ENCODE results near the gene AIF1L.

Gene AIF1L

DNA sequence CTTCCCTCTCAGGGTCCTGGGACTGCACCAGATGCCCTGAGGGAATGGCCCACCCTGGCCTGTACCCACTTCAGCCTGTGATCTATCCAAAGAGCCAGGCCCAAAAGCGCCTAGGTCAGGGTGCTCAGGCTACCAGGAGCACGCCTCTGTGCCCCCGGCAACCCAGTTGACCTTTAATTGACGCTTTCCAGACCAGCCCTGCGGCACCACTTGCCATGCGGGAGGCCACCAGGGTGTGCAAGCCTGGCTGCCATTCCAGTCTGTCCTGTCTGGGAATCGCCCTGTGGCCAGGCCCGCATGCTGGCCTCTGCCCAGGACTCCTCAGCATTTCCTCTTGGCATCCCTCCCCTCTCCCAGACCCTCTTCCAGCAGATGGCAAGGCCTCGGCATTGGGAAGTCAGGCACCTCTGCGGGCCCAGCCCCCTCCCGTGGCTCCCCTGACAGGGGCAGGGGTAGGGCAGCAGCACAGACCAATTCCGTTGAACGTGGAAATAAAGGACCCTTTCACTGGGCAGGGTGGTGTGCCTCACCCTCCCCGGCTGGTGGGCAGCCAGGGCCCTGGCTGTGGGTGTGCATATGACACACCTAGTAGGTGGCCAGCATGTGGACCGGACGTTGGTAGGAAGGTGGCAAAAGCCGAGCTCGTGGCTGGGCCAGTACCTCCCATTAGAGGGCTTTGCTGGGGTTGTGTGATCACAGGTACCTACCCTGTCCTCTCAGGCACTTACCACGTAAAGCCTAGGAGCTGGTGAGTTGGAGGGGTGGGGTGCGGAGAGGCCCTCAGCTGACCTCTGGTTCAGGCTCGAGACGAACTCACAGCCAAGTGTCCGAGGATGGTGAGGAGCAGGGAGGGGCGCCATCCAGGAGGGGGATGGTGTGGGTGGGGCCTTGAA lies 3.5 kb upstream of the AIF1L start:
- no peak for DNase-seq (ENCODE audit: low spot score)
- in situ Hi-C loops (cut with MboI; ENCODE audit: low sequenced_read_pairs, unreplicated experiment) = no loop called here
- TF ChIP-seq, protein P1, sequence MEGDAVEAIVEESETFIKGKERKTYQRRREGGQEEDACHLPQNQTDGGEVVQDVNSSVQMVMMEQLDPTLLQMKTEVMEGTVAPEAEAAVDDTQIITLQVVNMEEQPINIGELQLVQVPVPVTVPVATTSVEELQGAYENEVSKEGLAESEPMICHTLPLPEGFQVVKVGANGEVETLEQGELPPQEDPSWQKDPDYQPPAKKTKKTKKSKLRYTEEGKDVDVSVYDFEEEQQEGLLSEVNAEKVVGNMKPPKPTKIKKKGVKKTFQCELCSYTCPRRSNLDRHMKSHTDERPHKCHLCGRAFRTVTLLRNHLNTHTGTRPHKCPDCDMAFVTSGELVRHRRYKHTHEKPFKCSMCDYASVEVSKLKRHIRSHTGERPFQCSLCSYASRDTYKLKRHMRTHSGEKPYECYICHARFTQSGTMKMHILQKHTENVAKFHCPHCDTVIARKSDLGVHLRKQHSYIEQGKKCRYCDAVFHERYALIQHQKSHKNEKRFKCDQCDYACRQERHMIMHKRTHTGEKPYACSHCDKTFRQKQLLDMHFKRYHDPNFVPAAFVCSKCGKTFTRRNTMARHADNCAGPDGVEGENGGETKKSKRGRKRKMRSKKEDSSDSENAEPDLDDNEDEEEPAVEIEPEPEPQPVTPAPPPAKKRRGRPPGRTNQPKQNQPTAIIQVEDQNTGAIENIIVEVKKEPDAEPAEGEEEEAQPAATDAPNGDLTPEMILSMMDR (IDR thresholded peaks at IDR 0.05; ENCODE audit: borderline replicate concordance, control extremely low read depth, extremely low read depth, insufficient read depth, missing control alignments) = no peak

DNA sequence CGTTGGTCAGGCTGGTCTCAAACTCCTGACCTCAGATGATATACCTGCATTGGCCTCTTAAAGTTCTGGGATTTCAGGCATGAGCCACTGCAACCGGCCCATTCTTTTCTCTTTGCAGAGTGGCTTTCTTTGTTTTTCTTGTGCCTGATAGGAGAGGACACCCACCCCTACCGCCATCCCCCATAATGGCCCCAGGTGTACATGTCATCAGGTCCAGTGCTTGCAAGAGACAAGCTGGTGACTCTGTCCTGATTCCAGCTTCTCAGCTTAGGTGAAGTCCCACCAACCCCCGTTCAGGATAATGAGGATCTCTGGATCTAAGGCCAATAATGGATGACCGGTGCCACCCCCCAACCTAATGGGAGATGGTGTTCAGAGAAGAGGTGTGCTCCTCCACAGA lies 2.3 kb upstream of the AIF1L start:
- in situ Hi-C loops (cut with MboI; ENCODE audit: low sequenced_read_pairs, unreplicated experiment) = no loop called here
- DNase-seq (ENCODE audit: low spot score) = no peak
- TF ChIP-seq, protein P1 (IDR thresholded peaks at IDR 0.05; ENCODE audit: borderline replicate concordance, control extremely low read depth, extremely low read depth, insufficient read depth, missing control alignments) = no peak

DNA sequence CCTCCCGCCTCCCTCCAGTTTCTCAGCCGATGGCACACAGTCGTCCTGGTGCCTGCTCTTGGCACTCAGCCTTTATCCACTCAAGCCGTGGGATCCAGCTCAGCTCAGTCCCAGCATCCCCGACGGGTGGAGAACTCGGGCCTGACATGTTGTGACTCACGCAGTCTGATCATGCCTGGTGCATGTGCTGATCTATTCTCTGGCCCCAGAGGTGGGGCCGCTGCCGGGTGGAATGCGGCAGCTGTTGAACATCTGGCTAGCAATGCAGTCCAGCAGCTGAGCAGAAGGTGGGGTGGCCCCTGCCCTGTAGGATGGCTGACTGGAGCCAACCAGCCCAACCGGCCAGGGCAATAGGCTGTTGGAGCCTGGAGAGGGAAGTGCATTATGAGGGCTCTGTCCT lies 1.7 kb upstream of the AIF1L start:
- TF ChIP-seq, protein P1 (IDR thresholded peaks at IDR 0.05; ENCODE audit: borderline replicate concordance, control extremely low read depth, extremely low read depth, insufficient read depth, missing control alignments) = no peak
- DNase-seq (ENCODE audit: low spot score) = no peak
- in situ Hi-C loops (cut with MboI; ENCODE audit: low sequenced_read_pairs, unreplicated experiment) = no loop called here

DNA sequence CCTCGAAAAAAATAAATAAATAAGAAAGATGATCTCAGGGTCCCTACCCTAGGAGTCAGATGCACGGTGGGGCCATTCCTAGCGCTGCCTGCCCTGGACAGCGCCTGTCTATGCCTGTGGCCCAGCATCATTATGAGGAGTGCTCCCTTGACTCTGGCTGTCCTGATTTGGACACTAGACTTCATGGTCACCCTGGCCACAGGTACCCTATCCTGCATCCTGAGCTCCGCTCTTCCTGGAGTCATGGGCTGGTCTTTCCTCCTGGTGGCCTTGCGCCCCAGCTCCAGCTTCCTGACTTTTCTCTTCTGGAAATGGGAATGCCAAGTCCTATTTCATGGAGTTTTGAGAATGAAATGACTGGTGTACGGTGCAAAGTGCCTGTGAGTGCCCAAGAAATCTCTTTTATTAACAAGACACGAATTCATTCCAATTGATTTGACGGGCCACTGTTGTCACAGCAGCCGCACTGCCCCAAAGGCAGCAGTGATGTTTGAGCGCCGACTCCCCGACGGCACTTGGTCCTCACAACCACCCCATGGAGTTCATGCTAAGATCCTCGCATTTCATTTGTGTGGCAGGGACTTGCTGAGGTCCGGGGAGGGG lies 564 bp upstream of the AIF1L start:
- TF ChIP-seq, protein P1 (IDR thresholded peaks at IDR 0.05; ENCODE audit: borderline replicate concordance, control extremely low read depth, extremely low read depth, insufficient read depth, missing control alignments) = no peak
- in situ Hi-C loops (cut with MboI; ENCODE audit: low sequenced_read_pairs, unreplicated experiment) = no loop called here
- DNase-seq (ENCODE audit: low spot score) = no peak

DNA sequence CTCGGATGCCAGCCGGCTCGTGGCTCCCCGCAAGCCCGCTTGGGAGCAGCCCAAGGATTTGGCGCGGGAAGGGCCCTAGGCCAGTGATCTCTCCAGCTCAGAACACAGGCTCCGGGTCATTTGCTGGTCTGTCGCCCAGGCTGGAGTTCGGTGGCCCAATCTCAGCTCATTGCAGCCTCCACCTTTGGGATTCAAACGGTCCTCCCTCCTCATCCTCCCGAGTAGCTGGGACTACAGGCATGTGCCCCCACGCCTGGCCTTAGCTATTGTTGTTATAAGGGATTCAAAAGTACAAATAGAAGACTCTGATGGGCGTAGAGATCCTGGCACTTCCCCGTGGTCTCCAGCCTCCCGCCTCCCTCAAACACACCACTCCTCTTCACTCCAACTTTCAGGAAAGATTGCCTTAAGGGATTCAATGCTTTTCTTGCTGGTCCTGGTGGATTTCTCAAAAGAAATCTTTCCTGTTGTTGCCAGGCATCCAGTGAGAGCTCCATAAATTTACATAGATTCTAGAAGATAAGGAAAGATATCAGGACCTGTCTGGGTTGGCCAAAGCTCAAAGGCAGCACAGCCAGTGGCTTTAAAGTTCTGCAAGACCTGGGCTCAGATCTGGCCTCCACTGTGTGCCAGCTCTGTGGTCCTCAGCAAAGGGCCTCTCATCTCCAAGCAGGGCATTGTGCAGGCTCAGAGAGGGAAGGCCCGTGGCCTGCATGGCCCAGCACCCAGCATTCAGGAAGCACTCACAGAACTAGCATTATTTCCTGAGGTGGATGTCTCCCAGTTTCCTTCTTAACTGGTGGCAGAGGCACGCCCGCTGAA lies 1.0 kb downstream of the AIF1L start:
- TF ChIP-seq, protein P1 (IDR thresholded peaks at IDR 0.05; ENCODE audit: borderline replicate concordance, control extremely low read depth, extremely low read depth, insufficient read depth, missing control alignments) = no peak
- in situ Hi-C loops (cut with MboI; ENCODE audit: low sequenced_read_pairs, unreplicated experiment) = no loop called here
- no peak for DNase-seq (ENCODE audit: low spot score)

DNA sequence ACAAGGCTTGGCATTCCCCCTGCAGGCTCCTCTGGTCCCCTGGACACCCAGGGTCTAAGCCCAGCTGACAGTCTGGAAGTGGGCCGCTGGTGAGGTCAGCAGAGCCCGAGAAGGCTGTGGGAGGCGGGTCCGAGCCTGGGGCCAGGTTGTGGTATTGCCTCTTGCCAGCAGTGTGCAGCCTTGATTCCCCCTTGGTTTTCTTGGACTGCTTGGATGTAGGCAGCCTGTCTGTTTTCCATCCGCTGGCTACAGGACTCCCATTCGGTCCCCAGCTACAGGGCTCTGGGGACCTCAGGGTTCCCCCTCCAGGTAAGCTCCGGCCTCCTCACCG lies 1.6 kb downstream of the AIF1L start:
- TF ChIP-seq, protein P1 (IDR thresholded peaks at IDR 0.05; ENCODE audit: borderline replicate concordance, control extremely low read depth, extremely low read depth, insufficient read depth, missing control alignments) = no peak
- DNase-seq (ENCODE audit: low spot score) = no peak
- in situ Hi-C loops (cut with MboI; ENCODE audit: low sequenced_read_pairs, unreplicated experiment) = no loop called here

All from GM13976 (cell line).